ENCODE measurements around the gene POLR2E. TPM values are rescaled to one million over a fixed set of nuclear protein-coding genes. Genes with fewer than 3 reads are reported as not detected.

The POLR2E gene
- total and polyA plus RNA-seq, 2 of the 13 experiments (the other 11 are each of a cell fraction or from before 2014, with no cell fraction given) = 140 to 272 TPM

GRCh38 chr19:1046117-1046626, 49.0 kb downstream of the POLR2E start (continued):
- TF ChIP-seq, protein P1, sequence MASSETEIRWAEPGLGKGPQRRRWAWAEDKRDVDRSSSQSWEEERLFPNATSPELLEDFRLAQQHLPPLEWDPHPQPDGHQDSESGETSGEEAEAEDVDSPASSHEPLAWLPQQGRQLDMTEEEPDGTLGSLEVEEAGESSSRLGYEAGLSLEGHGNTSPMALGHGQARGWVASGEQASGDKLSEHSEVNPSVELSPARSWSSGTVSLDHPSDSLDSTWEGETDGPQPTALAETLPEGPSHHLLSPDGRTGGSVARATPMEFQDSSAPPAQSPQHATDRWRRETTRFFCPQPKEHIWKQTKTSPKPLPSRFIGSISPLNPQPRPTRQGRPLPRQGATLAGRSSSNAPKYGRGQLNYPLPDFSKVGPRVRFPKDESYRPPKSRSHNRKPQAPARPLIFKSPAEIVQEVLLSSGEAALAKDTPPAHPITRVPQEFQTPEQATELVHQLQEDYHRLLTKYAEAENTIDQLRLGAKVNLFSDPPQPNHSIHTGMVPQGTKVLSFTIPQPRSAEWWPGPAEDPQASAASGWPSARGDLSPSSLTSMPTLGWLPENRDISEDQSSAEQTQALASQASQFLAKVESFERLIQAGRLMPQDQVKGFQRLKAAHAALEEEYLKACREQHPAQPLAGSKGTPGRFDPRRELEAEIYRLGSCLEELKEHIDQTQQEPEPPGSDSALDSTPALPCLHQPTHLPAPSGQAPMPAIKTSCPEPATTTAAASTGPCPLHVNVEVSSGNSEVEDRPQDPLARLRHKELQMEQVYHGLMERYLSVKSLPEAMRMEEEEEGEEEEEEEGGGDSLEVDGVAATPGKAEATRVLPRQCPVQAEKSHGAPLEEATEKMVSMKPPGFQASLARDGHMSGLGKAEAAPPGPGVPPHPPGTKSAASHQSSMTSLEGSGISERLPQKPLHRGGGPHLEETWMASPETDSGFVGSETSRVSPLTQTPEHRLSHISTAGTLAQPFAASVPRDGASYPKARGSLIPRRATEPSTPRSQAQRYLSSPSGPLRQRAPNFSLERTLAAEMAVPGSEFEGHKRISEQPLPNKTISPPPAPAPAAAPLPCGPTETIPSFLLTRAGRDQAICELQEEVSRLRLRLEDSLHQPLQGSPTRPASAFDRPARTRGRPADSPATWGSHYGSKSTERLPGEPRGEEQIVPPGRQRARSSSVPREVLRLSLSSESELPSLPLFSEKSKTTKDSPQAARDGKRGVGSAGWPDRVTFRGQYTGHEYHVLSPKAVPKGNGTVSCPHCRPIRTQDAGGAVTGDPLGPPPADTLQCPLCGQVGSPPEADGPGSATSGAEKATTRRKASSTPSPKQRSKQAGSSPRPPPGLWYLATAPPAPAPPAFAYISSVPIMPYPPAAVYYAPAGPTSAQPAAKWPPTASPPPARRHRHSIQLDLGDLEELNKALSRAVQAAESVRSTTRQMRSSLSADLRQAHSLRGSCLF (CRISPR knock-in tag; IDR thresholded peaks at IDR 0.05; ENCODE audit: borderline replicate concordance) = no peak
- TF ChIP-seq NCOA2 (CRISPR knock-in tag; IDR thresholded peaks at IDR 0.05) (no peak), NCOA1 (CRISPR knock-in tag; IDR thresholded peaks at IDR 0.05) (no peak), MTERF4 (CRISPR knock-in tag; IDR thresholded peaks at IDR 0.05) (peak; percentile 39; the same call in 1 of the 2 replicates), ZNF251 (CRISPR knock-in tag; IDR thresholded peaks at IDR 0.05) (no peak), SIX4 (CRISPR knock-in tag; IDR thresholded peaks at IDR 0.05) (no peak), ZNF580 (CRISPR knock-in tag; IDR thresholded peaks at IDR 0.05; ENCODE audit: borderline replicate concordance, low read depth) (peak; percentile 45; the same call in 1 of the 2 replicates), BRCA1 (CRISPR knock-in tag; IDR thresholded peaks at IDR 0.05) (no peak), ZNF317 (CRISPR knock-in tag; IDR thresholded peaks at IDR 0.05) (no peak), CEBPZ (IDR thresholded peaks at IDR 0.05; ENCODE audit: low read length) (no peak), FOXK2 (IDR thresholded peaks at IDR 0.05) (no peak), ZNF83 (CRISPR knock-in tag; IDR thresholded peaks at IDR 0.05; ENCODE audit: borderline replicate concordance) (no peak), RORA (CRISPR knock-in tag; IDR thresholded peaks at IDR 0.05) (no peak), ZNF703 (CRISPR knock-in tag; IDR thresholded peaks at IDR 0.05; ENCODE audit: borderline replicate concordance) (no peak), ZNF329 (CRISPR knock-in tag; IDR thresholded peaks at IDR 0.05; ENCODE audit: low read depth) (no peak), WIZ (CRISPR knock-in tag; IDR thresholded peaks at IDR 0.05) (no peak), KDM3A (CRISPR knock-in tag; IDR thresholded peaks at IDR 0.05; ENCODE audit: low read depth) (no peak), PRMT3 (CRISPR knock-in tag; IDR thresholded peaks at IDR 0.05; ENCODE audit: borderline replicate concordance, low read depth) (no peak), PITX1 (CRISPR knock-in tag; IDR thresholded peaks at IDR 0.05) (peak; percentile 62; the same call in 1 of the 2 replicates), PAWR (CRISPR knock-in tag; IDR thresholded peaks at IDR 0.05; ENCODE audit: borderline replicate concordance) (no peak)
- TF ChIP-seq, protein P2, sequence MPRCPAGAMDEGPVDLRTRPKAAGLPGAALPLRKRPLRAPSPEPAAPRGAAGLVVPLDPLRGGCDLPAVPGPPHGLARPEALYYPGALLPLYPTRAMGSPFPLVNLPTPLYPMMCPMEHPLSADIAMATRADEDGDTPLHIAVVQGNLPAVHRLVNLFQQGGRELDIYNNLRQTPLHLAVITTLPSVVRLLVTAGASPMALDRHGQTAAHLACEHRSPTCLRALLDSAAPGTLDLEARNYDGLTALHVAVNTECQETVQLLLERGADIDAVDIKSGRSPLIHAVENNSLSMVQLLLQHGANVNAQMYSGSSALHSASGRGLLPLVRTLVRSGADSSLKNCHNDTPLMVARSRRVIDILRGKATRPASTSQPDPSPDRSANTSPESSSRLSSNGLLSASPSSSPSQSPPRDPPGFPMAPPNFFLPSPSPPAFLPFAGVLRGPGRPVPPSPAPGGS (CRISPR knock-in tag; IDR thresholded peaks at IDR 0.05) = peak; percentile 91
